ENCODE measurements around the gene CPSF4L.

The CPSF4L gene

GRCh38 chr17:73291260-73291801 lies 29.7 kb upstream of the CPSF4L start:
- peak; percentile 69 for DNase-seq (ENCODE audit: extremely low read depth, insufficient read length)
- Histone ChIP-seq H3K27me3 (replicated peaks; ENCODE audit: control insufficient read depth, insufficient read depth, low read length) (no peaks in the 10 kb centered on the region), H3K4me3 (replicated peaks; ENCODE audit: low read depth, low read length) (peak overlapping the region; percentile 60), H3K36me3 (ENCODE audit: control insufficient read depth, insufficient read depth, low read length) (no peaks in the 10 kb centered on the region)
- no peak for TF ChIP-seq CTCF (IDR thresholded peaks at IDR 0.05; ENCODE audit: insufficient read depth, low read length, poor library complexity, severe bottlenecking)

- H3K27me3 ChIP-seq (replicated peaks; ENCODE audit: control insufficient read depth, insufficient read depth, low read length) = no peaks in the 10 kb centered on the region
- no peak for TF ChIP-seq CTCF (IDR thresholded peaks at IDR 0.05; ENCODE audit: insufficient read depth, low read length, poor library complexity, severe bottlenecking)
- H3K4me3 ChIP-seq (replicated peaks; ENCODE audit: low read depth, low read length) = peak overlapping the region; percentile 60
- no peaks in the 10 kb centered on the region; the same call in 1 of the 2 replicates for H3K36me3 ChIP-seq (ENCODE audit: control insufficient read depth, insufficient read depth, low read length)
- no peak for DNase-seq (ENCODE audit: extremely low read depth, insufficient read length)
Measured at GRCh38 chr17:73290399-73291259, 28.9 kb upstream of the CPSF4L start.

GRCh38 chr17:73289549-73290254 lies 28.0 kb upstream of the CPSF4L start:
- Histone ChIP-seq H3K36me3 (ENCODE audit: control insufficient read depth, insufficient read depth, low read length) (peaks cover 2% of the 10 kb centered on the region), H3K27me3 (replicated peaks; ENCODE audit: control insufficient read depth, insufficient read depth, low read length) (no peaks in the 10 kb centered on the region), H3K4me3 (replicated peaks; ENCODE audit: low read depth, low read length) (no peak overlapping the region)
- no peak for DNase-seq (ENCODE audit: extremely low read depth, insufficient read length)
- TF ChIP-seq CTCF (IDR thresholded peaks at IDR 0.05; ENCODE audit: insufficient read depth, low read length, poor library complexity, severe bottlenecking) = no peak

- no peak overlapping the region for H3K4me3 ChIP-seq (replicated peaks; ENCODE audit: low read depth, low read length)
Measured at GRCh38 chr17:73288534-73289302, 27.0 kb upstream of the CPSF4L start.

More at GRCh38 chr17:73288534-73289302, 27.0 kb upstream of the CPSF4L start:
- no peak for DNase-seq (ENCODE audit: extremely low read depth, insufficient read length)
- Histone ChIP-seq H3K36me3 (ENCODE audit: control insufficient read depth, insufficient read depth, low read length) (peaks cover 2% of the 10 kb centered on the region), H3K27me3 (replicated peaks; ENCODE audit: control insufficient read depth, insufficient read depth, low read length) (no peaks in the 10 kb centered on the region)
- no peak for TF ChIP-seq CTCF (IDR thresholded peaks at IDR 0.05; ENCODE audit: insufficient read depth, low read length, poor library complexity, severe bottlenecking)
